HG03378 (cell line): ENCODE data around the gene SLC25A21.
A peak's percentile ranks its signal among the peaks of the same experiment; 100 is the strongest.

Experiments
- ATAC-seq: cut with Tn5 transposase; IDR thresholded peaks from one replicate; pipeline ENCODE4 v1.9.1; 2021; ENCODE audit warnings: mild to moderate bottlenecking, moderate library complexity; ENCODE audit not compliant: unreplicated experiment

SLC25A21 gene

DNA sequence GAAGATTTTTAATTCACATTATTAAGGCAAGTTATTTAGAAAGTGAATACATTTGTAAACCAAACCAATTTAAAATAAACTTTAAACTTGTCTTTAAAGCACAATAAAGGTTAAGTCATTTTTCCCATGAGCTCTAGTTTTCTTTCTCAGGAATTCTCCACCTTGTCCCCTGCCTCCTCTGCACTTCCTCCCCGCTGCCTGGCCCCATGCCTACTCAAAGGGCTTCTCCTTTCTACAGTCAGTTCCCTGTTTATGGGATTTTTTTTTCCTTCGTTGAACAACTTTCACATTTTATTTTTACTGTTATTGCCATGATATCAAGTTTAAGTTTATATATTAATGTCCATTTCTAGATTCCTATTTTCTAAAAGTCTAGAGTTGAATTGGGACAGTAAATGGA lies 223.0 kb downstream of the SLC25A21 start:
- no peak for ATAC-seq

- no peak for ATAC-seq
Observed at GRCh38 chr14:36948157-36948859, 224.1 kb downstream of the SLC25A21 start.

DNA sequence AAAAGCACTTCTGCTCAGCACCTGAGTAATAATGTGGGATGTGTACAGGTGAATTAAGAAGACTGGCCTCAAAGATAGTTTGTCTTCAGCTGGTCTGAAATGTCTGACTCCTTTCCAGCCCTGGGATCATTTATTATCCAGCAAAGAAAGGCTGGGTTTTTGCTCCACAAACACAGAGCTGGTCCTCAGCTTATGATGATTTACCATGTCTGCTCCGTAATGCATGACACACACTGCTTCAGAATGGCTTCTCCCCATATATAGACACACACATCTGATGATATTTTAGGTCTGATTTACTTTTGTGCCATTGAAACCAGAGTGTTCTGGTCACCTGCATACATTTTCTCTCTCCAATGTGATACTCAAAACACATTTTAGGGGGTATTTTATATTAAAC lies 225.0 kb downstream of the SLC25A21 start:
- no peak for ATAC-seq

- ATAC-seq: no peak
Observed at GRCh38 chr14:36946872-36947271, 225.5 kb downstream of the SLC25A21 start.

GRCh38 chr14:36944307-36945010 lies 227.9 kb downstream of the SLC25A21 start:
- ATAC-seq: no peak

DNA sequence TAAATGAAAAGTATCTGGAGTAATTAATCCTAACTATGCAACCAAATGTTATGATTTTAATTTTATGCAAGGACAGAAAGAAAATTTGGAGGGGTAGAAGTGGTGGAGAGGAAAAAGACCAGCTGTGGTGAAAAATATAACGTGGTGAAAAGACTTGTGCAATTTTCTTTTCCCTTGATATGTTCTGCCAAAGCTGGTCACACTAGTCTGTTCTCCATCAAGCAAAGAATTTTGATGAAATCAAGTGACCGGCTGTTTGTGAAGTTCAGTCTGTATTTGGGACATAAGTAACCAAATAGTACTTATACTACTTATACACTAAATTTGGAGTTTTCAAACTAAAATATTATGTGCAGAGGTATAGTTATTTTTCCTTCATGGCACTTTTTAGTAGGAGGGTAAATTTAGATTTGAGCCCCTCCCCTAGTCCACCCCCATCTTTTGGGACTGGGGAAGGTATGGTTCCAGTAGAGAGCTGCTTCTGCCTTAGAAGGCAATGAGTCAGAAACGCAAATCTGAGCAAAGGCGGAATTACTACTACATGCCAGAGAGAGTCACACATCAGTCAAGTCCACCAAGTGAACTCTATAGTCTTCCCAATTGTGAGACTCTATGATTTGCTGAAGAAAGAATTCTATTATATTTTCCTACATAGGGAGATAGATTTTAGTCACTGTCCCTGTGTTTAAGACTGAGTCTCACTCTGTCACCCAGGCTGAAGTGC lies 229.7 kb downstream of the SLC25A21 start:
- no peak for ATAC-seq

DNA sequence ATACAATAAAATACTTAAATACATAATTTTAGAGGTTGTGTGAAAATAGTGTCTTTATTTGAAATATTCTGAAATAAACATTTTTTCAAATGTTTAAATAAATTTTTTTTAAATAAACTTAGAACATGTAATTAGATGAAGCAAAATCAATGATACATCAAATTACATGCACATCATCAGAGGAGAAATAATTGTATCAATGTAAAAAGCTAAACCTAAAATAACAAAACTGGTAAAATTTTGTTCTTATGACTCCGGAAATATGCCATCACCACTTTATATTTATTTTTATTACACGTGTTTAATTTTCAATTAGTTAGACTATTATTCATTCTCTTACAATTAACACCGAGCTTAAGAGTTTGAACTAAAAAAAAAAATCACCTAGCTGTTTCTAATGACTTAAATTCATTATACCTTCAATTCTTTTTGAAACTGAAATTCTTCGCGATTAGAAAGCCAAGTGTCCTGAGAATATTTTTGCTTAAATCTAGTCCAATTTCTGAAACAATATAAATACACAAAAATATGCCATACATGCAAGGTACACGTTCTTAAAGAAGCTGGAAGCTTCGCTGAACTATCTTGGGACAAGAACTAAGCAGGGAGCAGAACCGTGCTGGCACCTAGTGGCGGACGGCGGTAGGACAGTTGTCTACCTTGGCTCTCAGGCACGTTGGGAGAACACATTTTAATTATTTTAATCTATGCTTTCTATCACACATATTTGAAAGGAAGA lies 230.5 kb downstream of the SLC25A21 start:
- ATAC-seq: peak; percentile 86

DNA sequence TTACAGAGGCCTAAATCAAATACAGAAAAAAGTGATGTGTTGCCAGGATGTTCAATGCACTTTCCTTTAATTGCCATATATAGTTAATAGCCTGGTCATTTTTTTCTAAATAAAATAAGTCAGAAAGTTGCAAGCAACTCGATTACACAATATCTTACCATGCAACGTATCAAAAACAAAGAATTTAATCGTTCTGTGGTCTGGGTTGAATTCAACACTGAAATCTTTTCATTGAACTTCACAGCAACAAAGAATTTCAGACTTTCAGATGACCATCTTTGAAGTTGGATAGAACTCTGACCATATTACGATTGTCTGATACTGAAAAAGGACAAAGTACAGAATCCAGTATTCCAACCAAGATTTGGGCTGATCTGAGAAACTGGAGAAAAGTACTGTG lies 231.9 kb downstream of the SLC25A21 start:
- no peak for ATAC-seq

- ATAC-seq: no peak
Observed at GRCh38 chr14:36939265-36939664, 233.1 kb downstream of the SLC25A21 start.

GRCh38 chr14:36938678-36939077 lies 233.7 kb downstream of the SLC25A21 start:
- no peak for ATAC-seq

DNA sequence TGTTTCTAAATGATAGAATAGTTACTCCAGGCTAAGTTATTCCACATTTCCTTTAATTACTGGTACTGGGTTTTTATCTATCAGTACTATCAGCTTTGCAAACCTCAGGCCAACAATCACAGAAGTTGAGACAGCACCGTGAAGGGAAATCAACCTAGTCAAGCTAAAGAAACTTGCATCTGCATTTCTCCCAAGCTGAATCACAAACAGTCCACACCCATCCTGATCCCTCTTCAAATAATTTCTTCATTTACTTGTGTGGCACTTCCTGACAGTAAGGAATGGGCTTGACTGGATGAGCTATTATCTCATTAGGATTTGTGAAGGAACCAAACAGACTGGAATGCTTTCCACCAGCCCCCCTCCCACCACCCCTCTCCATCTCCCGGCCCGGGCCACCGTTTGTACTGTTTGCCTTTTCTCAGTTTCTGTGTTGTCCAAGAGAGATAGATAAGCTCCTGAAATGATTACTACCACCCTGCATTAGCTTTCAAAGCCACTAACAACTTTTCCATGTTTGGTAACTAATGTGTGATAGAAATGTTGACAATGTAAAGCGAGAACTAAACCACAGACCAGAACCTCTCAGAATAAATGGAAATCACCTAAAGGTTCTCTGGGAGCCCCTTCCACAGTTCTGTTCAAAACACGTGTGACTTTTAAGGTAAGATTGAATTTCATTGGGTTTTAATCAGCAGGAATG lies 236.3 kb downstream of the SLC25A21 start:
- no peak for ATAC-seq

- ATAC-seq: no peak
Observed at GRCh38 chr14:36934304-36934703, 238.1 kb downstream of the SLC25A21 start.

DNA sequence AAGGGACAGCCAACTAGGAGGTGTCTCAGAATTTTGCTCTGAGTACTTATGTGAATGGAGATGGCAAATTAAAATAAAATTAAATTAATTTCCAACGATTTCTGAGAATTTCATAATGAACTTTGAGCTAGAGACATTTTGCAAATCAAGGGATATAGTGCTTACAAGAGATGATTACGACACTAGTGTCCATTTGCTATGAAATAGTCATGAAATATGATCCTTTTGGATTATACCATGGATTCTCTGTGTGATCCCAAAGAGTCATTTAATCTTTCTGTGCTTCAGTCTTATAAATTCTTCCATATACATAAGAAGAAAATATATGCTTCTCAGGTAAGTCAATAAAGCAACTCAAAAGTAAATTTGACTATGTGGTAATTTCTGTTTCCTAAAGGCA lies 240.6 kb downstream of the SLC25A21 start:
- ATAC-seq: no peak

GRCh38 chr14:36928432-36928831 lies 244.0 kb downstream of the SLC25A21 start:
- no peak for ATAC-seq

DNA sequence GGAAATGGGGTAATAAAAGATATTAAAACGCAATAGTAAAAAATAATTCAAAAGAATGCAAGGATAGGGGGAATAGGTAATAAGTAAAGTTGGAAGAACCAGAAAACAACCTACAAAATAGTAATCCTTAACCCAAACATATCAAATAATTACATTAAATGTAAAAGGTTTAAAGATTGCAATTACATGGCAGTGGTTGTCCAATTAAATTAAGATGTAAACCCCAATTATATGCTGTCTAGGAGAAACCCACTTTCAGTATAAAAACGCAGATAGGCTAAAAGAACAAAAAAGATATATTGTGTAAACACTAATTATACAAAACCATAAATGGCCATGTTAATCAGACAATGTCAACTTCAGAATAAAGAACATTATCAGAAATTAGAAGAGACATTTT lies 247.3 kb downstream of the SLC25A21 start:
- ATAC-seq: no peak

GRCh38 chr14:36916668-36917067 lies 255.7 kb downstream of the SLC25A21 start:
- ATAC-seq: no peak

DNA sequence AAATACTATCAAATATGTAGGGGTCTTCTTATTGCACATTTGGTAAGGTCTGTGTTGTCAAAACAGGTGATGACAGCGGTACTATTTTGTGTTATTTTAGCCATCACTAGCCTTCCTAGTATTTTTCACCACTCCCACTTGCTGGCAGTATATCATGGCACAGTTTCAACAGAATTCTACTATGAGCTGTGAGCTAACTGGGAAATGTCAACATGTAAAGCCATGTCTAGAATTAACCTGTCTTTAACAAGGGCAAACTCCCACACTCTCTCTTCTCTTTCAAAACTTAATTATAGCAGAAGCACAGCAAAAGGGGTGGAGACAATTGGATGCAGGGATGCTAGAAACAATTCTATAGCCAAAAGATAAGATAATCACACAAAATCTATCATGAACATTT lies 257.3 kb downstream of the SLC25A21 start:
- no peak for ATAC-seq

GRCh38 chr14:36910578-36910977 lies 261.8 kb downstream of the SLC25A21 start:
- no peak for ATAC-seq

DNA sequence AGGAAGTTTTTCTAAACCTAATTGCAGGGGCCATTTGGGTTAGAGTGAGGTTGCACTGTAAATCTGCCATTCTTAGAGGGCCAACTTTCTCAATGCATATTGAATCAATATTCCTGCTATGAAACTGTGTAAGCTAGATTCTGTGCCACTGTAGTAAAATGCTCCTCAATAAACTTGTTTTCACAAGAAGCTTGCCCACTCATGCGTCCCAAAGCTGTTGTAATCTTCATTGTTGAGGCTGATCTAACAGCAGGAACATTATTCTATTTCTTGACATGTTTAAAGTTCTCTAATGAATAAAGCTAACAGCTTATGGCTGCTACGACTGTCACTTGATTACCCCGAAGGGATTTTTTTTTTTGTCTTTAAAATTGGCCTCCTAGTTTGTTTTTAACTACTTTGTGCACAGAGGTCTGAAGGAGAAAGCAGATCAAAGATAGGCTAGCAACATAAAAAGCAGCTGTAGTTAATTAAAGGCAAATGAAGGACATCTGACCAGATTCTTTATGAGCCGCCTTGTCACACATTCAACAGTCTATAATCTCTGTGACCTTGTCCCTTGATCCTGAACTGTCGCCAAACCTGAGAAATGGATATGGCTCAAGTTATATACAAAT lies 267.0 kb downstream of the SLC25A21 start:
- ATAC-seq: no peak

GRCh38 chr14:36901861-36902260 lies 270.5 kb downstream of the SLC25A21 start:
- ATAC-seq: no peak
